DND-41 (cell line): ENCODE data around the gene RMND5B.

ENCODE experiments used
- ATAC-seq: fragments of 200-7000 bp; cut with Tn5 transposase; 3 replicates; pipeline ENCODE4 v1.9.1; 2021; ENCODE audit warnings: low read depth; ENCODE audit not compliant: insufficient read depth
- DNase-seq: peaks from one replicate; pipeline ENCODE4 v3.0.0-alpha.2; 2020
- H2AFZ ChIP-seq: 2 replicates; pipeline ENCODE4 v1.6.0; 2012; ENCODE audit warnings: low read depth, low read length
- H3K27ac ChIP-seq: 2 replicates; pipeline ENCODE4 v1.5.1; 2012; ENCODE audit warnings: low read length, inconsistent platforms
- H3K27me3 ChIP-seq: fragments of 200-600 bp; sonication (generic); 2 replicates; pipeline ENCODE4 v1.6.0; 2012; ENCODE audit warnings: low read length, mild to moderate bottlenecking, inconsistent platforms; ENCODE audit not compliant: insufficient read depth, poor library complexity
- H3K36me3 ChIP-seq: 2 replicates; pipeline ENCODE4 v1.5.1; 2012; ENCODE audit warnings: low read length, inconsistent platforms; ENCODE audit not compliant: insufficient read depth
- H3K4me1 ChIP-seq: 2 replicates; pipeline ENCODE4 v1.5.1; 2012; ENCODE audit warnings: mild to moderate bottlenecking, low read length; ENCODE audit not compliant: insufficient read depth
- H3K4me2 ChIP-seq: 2 replicates; pipeline ENCODE4 v1.6.0; 2012; ENCODE audit warnings: mild to moderate bottlenecking, moderate library complexity, low read length, inconsistent platforms; ENCODE audit not compliant: insufficient read depth
- H3K4me3 ChIP-seq, 2 experiments: fragments of 200-600 bp in 1 of 2; shearing (Covaris generic) in 1 of 2; 2 replicates each; pipeline ENCODE4 v1.5.1; 2012 to 2016; ENCODE audit warnings: inconsistent platforms in 2 of 2, low read length in 2 of 2, mild to moderate bottlenecking in 2 of 2, low read depth in 1 of 2, moderate library complexity in 1 of 2
- H3K79me2 ChIP-seq: 2 replicates; pipeline ENCODE4 v1.6.0; 2012; ENCODE audit warnings: low read length, inconsistent platforms; ENCODE audit not compliant: insufficient read depth
- H3K9ac ChIP-seq: 2 replicates; pipeline ENCODE4 v1.6.0; 2012; ENCODE audit warnings: low read depth, mild to moderate bottlenecking, inconsistent platforms, low read length, moderate library complexity
- H3K9me3 ChIP-seq: 2 replicates; pipeline ENCODE4 v1.5.1; 2012; ENCODE audit warnings: low read length, moderate library complexity, mild to moderate bottlenecking, inconsistent platforms; ENCODE audit not compliant: insufficient read depth, severe bottlenecking
- H4K20me1 ChIP-seq: 2 replicates; pipeline ENCODE4 v1.6.0; 2012; ENCODE audit warnings: low read length; ENCODE audit not compliant: insufficient read depth
- EZH2 ChIP-seq: IDR thresholded peaks from 3 replicates; pipeline ENCODE4 v1.6.1; 2012; ENCODE audit warnings: borderline replicate concordance, low read depth, mild to moderate bottlenecking, moderate library complexity, low read length, inconsistent platforms; ENCODE audit not compliant: severe bottlenecking
- TF ChIP-seq, protein P1 (sequence below): IDR thresholded peaks from 2 replicates; pipeline ENCODE4 v1.5.1; 2012; ENCODE audit warnings: borderline replicate concordance, low read length, moderate library complexity, mild to moderate bottlenecking; ENCODE audit not compliant: poor library complexity, severe bottlenecking; ENCODE audit errors: extremely low read depth

Gene RMND5B

DNA sequence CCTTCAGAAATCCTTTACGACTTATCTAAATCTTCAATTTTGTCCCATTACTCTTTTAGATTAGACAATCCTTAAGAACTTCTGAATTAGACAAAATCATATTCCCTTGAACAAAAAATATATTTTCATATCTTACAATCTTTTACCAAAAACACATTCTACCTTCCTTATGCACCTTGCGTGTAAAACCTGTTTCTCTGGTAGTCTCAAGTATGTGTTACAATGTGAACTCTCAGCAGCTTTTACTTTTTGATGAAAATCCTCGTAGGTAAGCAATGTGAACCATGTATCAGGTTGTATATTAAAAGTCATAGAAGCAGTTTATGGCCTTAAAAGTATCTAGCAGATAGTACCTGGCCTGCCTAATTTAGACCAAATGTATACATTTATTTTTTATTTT is 43.6 kb downstream of the RMND5B start:
- Histone ChIP-seq H3K9me3 (no peaks in the 10 kb centered on the region), H3K4me2 (no peak overlapping the region), H2AFZ (no peak overlapping the region)

DNA sequence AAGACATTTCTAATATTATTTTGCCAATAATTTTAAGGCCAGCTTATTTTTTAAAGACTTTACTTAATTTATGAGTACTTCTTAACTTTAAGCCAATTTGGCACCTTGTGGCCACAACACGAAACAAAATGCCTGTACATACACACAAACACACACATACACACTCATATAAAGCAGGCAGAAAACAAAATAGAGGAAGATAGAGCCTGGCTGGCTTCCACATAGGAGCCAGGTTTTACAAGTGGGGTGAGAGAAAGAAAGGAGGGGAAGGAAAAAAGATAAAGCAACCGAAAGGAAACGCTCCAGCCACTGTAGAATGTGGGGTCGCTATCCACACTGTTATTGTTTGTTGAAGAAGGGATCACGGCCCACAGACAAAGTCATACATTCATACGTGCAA is 46.0 kb downstream of the RMND5B start:
- H3K4me1 ChIP-seq: no peaks in the 10 kb centered on the region
- no peaks in the 10 kb centered on the region for H4K20me1 ChIP-seq
- TF ChIP-seq, protein P1, sequence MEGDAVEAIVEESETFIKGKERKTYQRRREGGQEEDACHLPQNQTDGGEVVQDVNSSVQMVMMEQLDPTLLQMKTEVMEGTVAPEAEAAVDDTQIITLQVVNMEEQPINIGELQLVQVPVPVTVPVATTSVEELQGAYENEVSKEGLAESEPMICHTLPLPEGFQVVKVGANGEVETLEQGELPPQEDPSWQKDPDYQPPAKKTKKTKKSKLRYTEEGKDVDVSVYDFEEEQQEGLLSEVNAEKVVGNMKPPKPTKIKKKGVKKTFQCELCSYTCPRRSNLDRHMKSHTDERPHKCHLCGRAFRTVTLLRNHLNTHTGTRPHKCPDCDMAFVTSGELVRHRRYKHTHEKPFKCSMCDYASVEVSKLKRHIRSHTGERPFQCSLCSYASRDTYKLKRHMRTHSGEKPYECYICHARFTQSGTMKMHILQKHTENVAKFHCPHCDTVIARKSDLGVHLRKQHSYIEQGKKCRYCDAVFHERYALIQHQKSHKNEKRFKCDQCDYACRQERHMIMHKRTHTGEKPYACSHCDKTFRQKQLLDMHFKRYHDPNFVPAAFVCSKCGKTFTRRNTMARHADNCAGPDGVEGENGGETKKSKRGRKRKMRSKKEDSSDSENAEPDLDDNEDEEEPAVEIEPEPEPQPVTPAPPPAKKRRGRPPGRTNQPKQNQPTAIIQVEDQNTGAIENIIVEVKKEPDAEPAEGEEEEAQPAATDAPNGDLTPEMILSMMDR: no peak
- no peak for TF ChIP-seq EZH2
- no peak for DNase-seq
- no peak overlapping the region for H3K27ac ChIP-seq
- H3K79me2 ChIP-seq: no peaks in the 10 kb centered on the region
- H2AFZ ChIP-seq: no peak overlapping the region
- no peaks in the 10 kb centered on the region for H3K27me3 ChIP-seq
- H3K4me2 ChIP-seq: no peak overlapping the region
- ATAC-seq: no peak
- no peak overlapping the region for H3K9ac ChIP-seq
- H3K9me3 ChIP-seq: no peaks in the 10 kb centered on the region
- H3K36me3 ChIP-seq: no peaks in the 10 kb centered on the region
- H3K4me3 ChIP-seq: no peak overlapping the region

More for the DNA sequence above, 43.6 kb downstream of the RMND5B start:
- H3K4me1 ChIP-seq: no peaks in the 10 kb centered on the region
- no peaks in the 10 kb centered on the region for H3K27me3 ChIP-seq
- TF ChIP-seq, protein P1: no peak
- TF ChIP-seq EZH2: no peak
- H3K79me2 ChIP-seq: no peaks in the 10 kb centered on the region
- no peaks in the 10 kb centered on the region for H4K20me1 ChIP-seq
- H3K27ac ChIP-seq: no peak overlapping the region
- DNase-seq (no peak), ATAC-seq (no peak)
- H3K9ac ChIP-seq: no peak overlapping the region
- no peak overlapping the region for H3K4me3 ChIP-seq
- H3K36me3 ChIP-seq: no peaks in the 10 kb centered on the region

DNA sequence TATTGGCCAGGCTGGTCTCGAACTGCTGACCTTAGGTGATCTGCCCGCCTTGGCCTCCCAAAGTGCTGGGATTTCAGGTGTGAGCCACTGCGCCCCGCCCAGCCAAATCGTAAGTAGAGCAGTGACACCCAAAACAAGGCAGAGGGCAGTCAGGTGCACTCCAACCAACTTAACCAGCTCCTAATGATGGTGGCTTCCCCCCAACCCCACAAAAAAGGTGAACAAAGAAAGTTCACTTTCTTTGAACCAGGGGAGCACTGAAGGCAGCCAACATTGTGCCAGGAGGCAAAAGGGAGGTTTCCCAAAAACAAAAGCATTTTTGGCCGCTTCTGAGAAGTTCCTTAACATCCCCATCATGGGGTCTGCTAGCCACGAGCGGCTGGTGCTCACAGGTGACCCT is 46.8 kb downstream of the RMND5B start:
- Histone ChIP-seq H3K36me3 (no peaks in the 10 kb centered on the region), H3K4me3 (no peak overlapping the region), H3K4me2 (no peak overlapping the region), H3K9me3 (no peaks in the 10 kb centered on the region), H3K79me2 (no peaks in the 10 kb centered on the region), H4K20me1 (no peaks in the 10 kb centered on the region), H3K9ac (no peak overlapping the region), H3K27me3 (no peaks in the 10 kb centered on the region), H2AFZ (no peak overlapping the region), H3K27ac (no peak overlapping the region), H3K4me1 (no peaks in the 10 kb centered on the region)
- TF ChIP-seq, protein P1: no peak
- no peak for TF ChIP-seq EZH2
- no peak for DNase-seq
- no peak for ATAC-seq

DNA sequence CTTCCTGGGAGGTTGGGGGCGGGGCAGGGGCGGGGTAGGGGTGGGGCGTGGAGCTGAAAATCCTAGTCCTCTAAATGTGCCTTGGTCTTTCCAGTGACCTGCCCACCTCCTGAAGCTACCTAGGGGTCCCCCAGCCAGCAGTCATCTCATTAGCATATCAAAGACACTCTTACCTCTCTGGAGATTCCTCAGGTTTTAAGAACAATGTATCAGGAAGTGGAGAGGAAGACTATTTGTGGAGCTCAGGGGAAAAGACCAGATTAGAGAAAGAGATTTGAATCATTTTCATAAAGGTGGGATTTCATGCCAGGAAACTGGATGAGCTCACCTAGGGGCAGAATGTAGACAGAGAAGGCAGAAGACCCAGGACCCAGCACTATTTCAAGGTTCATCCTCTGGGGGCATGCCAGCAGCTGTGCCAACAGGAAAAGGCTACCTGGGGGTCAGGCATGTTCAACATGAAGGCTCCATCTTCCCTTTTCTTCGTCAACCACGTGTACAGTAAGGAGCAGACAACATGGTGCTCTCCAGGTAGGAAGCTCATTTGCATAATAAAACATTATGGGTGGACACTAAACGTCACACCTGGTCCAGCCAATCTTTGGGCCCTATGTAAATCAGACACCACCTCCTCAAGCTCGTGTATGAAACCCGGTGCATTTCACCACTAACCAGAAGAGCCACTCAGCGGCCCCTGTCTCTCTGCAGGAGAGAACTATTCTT is 49.5 kb downstream of the RMND5B start:
- no peaks in the 10 kb centered on the region for H3K79me2 ChIP-seq
- no peaks in the 10 kb centered on the region for H3K4me1 ChIP-seq
- no peaks in the 10 kb centered on the region for H3K9me3 ChIP-seq
- H3K27ac ChIP-seq: no peak overlapping the region
- H3K4me2 ChIP-seq: no peak overlapping the region
- no peaks in the 10 kb centered on the region for H3K36me3 ChIP-seq
- H3K4me3 ChIP-seq: no peak overlapping the region
- ATAC-seq (no peak), DNase-seq (no peak)
- TF ChIP-seq EZH2: no peak
- TF ChIP-seq, protein P1: no peak
- H4K20me1 ChIP-seq: no peaks in the 10 kb centered on the region
- H3K27me3 ChIP-seq: no peaks in the 10 kb centered on the region
- no peak overlapping the region for H2AFZ ChIP-seq
- H3K9ac ChIP-seq: no peak overlapping the region
